Esophagus (tissue), 2 donors: ENCODE results near the gene RHEB. TPM values are rescaled to one million over a fixed set of nuclear protein-coding genes. Genes with fewer than 3 reads are reported as not detected.

Experiments used
- H3K27ac ChIP-seq, 2 donors: one replicate each; pipeline ENCODE4 v1.5.1; 2013; ENCODE audit warnings: low read depth in 2 of 2, mild to moderate bottlenecking in 2 of 2, inconsistent platforms in 1 of 2, low read length in 1 of 2, moderate library complexity in 1 of 2
- H3K27me3 ChIP-seq, 2 donors: one replicate each; pipeline ENCODE4 v1.6.1; 2013; ENCODE audit warnings: low read length in 2 of 2, control low read depth in 1 of 2, mild to moderate bottlenecking in 1 of 2; ENCODE audit not compliant: insufficient read depth in 2 of 2, control insufficient read depth in 1 of 2
- H3K36me3 ChIP-seq, 2 donors: one replicate each; pipeline ENCODE4 v1.6.1; 2013; ENCODE audit warnings: low read length in 1 of 2; ENCODE audit not compliant: control insufficient read depth in 2 of 2, insufficient read depth in 2 of 2
- H3K4me1 ChIP-seq, 2 donors: one replicate each; pipeline ENCODE4 v1.6.1; 2013; ENCODE audit warnings: low read length in 1 of 2; ENCODE audit not compliant: control insufficient read depth in 2 of 2, insufficient read depth in 2 of 2
- H3K4me3 ChIP-seq, 2 donors: one replicate each; pipeline ENCODE4 v1.5.1; 2013; ENCODE audit warnings: low read length in 2 of 2, mild to moderate bottlenecking in 2 of 2, low read depth in 1 of 2, moderate library complexity in 1 of 2
- H3K9me3 ChIP-seq, 2 donors: one replicate each; pipeline ENCODE4 v1.6.1; 2013; ENCODE audit warnings: mild to moderate bottlenecking in 2 of 2, low read depth in 1 of 2, low read length in 1 of 2, moderate library complexity in 1 of 2; ENCODE audit not compliant: control insufficient read depth in 2 of 2, insufficient read depth in 1 of 2
- WGBS, 2 donors: extraction: QIAGEN DNeasy Blood & Tissue Kit; methylation state at CpG; one replicate each; pipeline ENCODE4 v1.1.7; 2013; 5-methylcytosine and 5-hydroxymethylcytosine counted together
- polyA plus RNA-seq, 2 donors: library from polyadenylated mRNA; stranded (reverse); fragments of 200-250 nt; gene quantifications; one replicate each; pipeline ENCODE4 v1.2.3, GENCODE V29; 2013
- donor health status: healthy with polysubstance abuse.
- donor health status: Bipolar disorder and iron deficiency.

RHEB gene
- polyA plus RNA-seq, 2 donors: 48.5 to 58.2 TPM

DNA sequence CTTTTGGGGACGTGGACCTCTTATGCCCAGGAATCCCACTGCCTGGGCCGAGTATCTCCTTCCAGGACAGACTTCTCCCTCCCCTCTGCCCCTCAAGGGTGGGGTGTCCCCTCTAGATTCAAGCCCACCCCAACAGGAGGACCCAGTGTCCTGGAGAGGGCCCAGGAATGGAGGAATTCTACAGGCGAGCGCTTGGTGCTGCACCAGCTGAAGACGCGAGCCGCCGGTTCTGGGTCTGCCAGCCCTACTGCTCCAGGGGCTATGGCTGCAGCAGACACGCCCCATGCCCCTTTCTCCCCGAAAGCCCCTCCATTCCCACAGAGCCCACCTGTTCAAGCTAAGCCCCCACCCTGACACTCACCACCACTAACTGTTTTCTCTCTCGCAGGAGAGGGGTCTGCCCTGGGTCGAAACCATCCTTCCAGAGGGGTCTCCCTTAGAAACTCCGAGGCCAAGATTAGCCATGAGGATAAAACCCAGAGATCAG, 88.4 kb downstream of the RHEB start:
- H3K27me3 ChIP-seq: no peaks in the 10 kb centered on the region
- no peak overlapping the region for H3K27ac ChIP-seq
- H3K36me3 ChIP-seq: no peaks in the 10 kb centered on the region
- no peaks in the 10 kb centered on the region for H3K9me3 ChIP-seq
- WGBS, 2 donors: 92 to 93% methylated on average over 13 of the region's 13 CpGs
- no peak overlapping the region for H3K4me3 ChIP-seq
- peaks cover 0 to 7% of the 10 kb centered on the region in 2 donors for H3K4me1 ChIP-seq

DNA sequence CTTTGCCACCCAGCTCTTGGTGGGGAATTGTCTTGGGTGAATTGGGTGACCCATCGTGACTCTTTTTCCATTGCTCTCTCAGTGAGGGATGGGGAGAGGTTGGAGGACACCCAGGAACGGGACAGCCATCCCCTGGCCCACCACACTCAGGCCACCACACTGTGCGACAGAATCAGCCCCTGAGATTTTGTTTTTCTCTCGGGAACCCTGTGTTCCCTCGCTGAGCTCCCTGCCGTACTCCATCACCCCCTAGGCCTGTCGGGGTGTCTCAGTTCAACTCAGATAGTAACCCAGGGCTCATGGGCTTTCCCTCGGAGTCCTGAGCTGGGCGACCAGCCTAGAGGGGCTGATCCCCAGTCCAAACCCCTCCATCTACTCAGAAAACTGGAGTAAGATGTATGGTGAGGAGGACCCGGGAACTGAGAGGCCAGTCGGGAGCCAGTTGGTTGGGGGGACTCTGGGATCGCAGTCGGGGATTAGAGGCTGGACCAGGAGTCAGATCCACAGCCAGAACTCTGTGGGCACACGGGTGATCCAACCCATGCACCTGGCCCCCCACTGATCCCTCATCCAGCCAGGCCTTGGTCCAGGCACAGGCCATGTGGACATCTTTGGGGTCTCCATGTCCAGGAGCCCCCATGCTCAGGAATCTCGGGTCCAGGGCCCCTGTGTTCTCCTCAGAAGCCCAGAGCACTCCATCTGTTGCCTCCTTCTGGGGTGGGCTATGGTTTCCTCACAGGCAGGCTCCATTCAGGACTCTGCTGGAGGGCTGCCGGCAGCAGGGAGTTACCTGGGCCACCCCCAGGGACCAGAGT, 89.1 kb downstream of the RHEB start:
- H3K36me3 ChIP-seq: no peaks in the 10 kb centered on the region
- H3K27ac ChIP-seq: no peak overlapping the region
- H3K9me3 ChIP-seq: no peaks in the 10 kb centered on the region
- no peaks in the 10 kb centered on the region for H3K27me3 ChIP-seq
- no peak overlapping the region for H3K4me3 ChIP-seq
- WGBS, 2 donors: 91 to 94% methylated on average over 16 of the region's 16 CpGs
- peaks cover 0 to 7% of the 10 kb centered on the region in 2 donors for H3K4me1 ChIP-seq

DNA sequence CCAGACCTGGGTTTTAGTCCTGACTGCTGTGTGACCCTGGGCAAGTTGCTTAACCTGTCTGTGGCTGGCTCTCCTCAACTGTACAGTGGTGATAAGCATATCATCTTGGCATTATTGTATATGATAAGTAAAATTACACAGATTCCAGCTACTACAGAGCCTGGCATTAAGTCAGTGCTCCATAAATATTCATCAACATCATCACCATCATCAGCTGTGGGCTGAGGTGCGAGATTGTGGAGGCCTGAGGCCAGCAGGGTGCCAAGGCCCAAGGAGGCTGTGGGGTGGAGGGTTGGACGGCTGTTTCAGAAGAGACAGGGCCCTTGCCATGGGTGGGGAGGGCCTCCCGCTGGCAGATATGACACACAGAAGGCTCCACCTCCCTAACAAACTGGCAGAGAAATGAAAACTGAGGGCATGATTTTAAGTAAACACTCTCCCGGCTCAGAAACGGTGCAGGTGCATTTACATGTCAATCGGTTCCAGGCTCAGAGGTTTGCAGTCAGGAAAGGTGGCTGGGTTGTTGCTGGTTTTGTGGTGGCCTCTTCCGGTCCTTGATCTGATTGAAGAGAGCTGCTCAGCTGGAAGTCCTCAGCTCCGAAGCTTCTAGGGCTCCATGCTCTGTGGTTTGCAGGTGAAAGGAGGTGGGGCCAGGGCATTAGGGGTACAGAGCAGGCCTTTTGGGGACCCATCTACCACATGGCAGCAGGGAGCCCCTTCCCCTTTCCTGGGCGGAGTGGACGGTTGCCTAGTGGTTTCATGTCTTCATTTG, 89.9 kb downstream of the RHEB start:
- H3K4me3 ChIP-seq: no peak overlapping the region
- H3K27me3 ChIP-seq: no peaks in the 10 kb centered on the region
- 34 to 38% methylated on average over 10 of the region's 10 CpGs for WGBS, 2 donors
- peaks cover 0 to 7% of the 10 kb centered on the region in 2 donors for H3K4me1 ChIP-seq
- H3K36me3 ChIP-seq: no peaks in the 10 kb centered on the region
- no peaks in the 10 kb centered on the region for H3K9me3 ChIP-seq
- no peak overlapping the region for H3K27ac ChIP-seq

DNA sequence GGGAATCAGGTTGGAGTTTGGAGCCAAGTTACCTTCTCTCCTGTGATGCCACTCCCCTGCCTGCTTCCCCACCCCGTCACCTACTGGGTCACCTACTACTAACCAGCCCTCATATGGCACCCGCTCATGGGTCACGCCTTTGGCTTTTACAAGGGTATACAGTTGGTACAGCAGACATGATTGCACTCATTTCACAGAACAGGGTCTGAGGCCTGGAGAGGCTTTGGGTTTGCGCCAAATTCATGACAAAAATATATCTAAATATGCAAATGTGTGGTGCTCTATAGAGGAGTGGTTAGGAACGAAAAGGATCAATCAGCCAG, 90.5 kb downstream of the RHEB start:
- no peaks in the 10 kb centered on the region for H3K36me3 ChIP-seq
- WGBS, 2 donors: 89 to 93% methylated on average over 5 of the region's 5 CpGs
- H3K27me3 ChIP-seq: no peaks in the 10 kb centered on the region
- peak overlapping the region in 1 of 2 donors; percentile 0 for H3K27ac ChIP-seq
- no peak overlapping the region for H3K4me3 ChIP-seq
- no peaks in the 10 kb centered on the region for H3K9me3 ChIP-seq
- peaks cover 0 to 7% of the 10 kb centered on the region in 2 donors for H3K4me1 ChIP-seq

DNA sequence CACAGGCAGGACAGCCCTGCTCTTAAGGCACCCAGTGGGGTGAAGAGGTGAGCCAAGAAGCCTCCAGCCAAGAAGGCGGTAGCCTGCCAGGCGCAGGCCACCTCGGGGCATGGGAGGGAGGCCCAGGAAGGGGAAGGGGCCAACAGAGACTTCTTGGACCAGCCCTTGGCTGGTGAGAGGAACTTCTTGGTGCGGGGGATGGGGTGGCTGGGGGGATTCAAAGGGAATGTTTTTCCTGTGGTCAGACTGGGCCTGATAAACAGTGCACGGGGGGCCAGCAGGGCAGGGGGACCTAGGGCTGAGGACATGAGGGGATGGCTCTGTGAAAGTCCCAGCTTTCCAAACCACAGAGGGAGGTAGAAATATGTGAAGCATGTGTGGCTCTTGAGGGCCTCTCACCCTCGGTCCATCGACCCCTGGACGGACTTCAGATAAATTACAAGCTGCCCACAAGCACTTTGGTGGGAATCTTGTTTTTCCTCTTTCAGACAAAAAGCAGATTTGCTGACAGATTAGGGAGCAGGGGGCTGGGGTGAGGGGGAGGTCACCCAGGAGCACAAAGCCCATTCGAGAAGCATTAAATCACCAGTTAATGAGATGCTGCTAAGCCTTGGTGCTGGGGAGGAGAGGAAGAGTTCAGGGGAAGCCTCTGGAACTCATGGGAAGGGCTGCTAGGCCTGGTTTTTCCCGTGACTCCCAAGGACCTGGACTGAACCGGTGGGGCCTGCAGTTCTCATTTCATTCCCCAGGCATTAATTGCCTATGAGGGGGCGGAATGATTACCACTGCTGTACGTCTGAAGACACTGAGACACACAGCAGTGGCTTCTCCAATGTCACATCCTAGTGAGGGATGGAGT, 91.1 kb downstream of the RHEB start:
- Histone ChIP-seq H3K36me3 (no peaks in the 10 kb centered on the region), H3K4me1 (peaks cover 0 to 7% of the 10 kb centered on the region in 2 donors), H3K4me3 (no peak overlapping the region), H3K27ac (peak overlapping the region in 1 of 2 donors; percentile 42), H3K9me3 (no peaks in the 10 kb centered on the region), H3K27me3 (no peaks in the 10 kb centered on the region)
- 60 to 69% methylated on average over 13 of the region's 13 CpGs for whole genome bisulfite sequencing, 2 donors

DNA sequence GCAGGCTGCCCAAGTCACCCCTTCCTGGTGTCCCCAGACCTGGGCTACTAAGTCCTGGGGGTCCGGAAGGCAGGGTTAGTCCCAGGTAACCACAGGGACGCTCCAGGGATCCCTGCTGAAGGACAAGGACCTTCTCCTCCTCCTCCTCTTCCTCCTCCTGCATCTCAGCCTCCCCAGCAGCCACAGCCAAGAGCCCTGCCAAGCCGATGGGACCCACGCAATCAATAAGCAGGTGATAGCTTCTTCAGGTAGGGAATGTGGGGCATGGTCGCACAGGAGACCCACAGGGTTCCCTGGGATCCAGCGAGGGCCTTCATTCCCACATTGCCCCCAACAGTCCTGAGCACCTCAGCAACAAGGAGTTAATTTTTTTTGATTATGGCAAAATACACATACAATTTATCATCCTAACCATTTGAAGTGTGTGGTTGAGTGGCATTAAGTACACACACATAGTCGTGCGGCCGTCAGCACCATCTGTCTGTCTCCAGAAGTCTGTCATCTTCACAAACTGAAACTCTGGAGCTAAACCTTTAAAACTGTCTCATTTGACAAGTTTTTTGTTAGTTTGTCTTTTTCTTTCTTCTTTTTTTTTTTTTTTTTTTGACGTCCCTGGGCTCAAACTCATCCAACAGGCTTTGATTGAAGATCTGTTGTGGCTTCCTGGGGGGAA, 91.9 kb downstream of the RHEB start:
- Histone ChIP-seq H3K36me3 (no peaks in the 10 kb centered on the region), H3K4me1 (peaks cover 0 to 5% of the 10 kb centered on the region in 2 donors), H3K4me3 (no peak overlapping the region), H3K27ac (peak overlapping the region; percentile 14 to 42), H3K9me3 (no peaks in the 10 kb centered on the region), H3K27me3 (no peaks in the 10 kb centered on the region)
- WGBS, 2 donors: 55 to 66% methylated on average over 10 of the region's 10 CpGs

DNA sequence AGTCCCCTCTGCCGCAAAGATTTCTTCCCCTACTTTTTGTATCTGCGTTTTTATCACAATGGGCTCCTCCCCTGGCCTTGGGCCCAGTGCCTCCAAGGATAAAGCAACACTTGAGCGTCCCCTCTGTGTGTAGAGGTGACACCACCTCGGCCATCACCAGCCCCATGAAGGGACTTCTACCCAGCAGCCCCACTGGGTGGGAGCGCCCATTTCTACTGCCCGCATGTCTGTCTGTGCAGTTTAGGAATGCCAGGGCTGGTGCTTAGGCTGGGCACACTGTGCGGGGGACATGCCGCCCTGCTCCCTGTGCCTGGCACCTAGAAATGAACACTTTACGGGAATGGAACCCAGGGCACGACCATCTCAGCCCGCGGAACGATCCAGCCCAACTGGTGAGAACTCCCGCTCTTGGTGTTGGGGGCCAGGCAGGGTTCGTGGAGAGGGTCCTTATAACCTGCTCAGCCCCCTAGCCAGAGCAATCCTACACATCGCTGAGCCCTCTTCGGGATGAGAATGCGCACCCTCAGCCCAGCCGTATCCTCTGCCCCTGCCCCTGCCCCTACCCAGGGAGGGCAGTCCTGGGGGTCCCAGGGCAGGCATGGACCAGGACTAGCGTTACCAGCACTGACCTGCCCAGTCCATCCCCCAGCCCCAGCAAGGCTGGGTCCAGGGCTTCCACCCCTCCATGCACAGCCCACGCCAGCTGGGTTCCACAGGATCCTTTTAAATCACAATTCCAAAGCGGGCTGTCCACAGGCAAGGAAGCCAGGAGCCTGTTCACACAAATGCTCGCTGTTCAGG, 92.6 kb downstream of the RHEB start:
- peak overlapping the region; percentile 15 to 70 for H3K27ac ChIP-seq
- H3K36me3 ChIP-seq: no peaks in the 10 kb centered on the region
- no peaks in the 10 kb centered on the region for H3K9me3 ChIP-seq
- peaks cover 0 to 3% of the 10 kb centered on the region in 2 donors for H3K4me1 ChIP-seq
- WGBS, 2 donors: 84 to 88% methylated on average over 23 of the region's 23 CpGs
- H3K27me3 ChIP-seq: no peaks in the 10 kb centered on the region
- H3K4me3 ChIP-seq: no peak overlapping the region

DNA sequence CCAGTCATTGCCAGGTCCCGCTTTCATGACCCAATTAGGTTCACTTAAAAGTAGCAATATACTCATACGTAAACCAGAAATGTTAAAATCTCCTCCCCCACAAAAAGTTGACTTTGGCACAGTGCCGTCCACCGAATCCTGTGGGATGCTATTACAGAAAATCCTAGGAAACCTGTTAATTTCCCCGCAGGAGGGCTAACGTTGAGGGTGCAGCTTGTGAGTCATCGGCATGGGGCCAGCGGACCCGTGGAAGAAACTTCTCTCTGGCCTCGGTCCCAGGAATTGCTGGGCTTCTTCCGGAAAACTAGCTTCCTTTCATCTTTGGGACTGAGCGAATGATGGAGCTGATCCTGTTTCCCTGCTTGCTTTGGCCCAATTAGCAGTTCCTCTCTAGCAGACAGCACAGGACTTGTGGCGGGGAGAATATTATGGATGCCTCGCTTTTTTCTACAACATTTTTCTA, 93.2 kb downstream of the RHEB start:
- Histone ChIP-seq H3K4me3 (no peak overlapping the region), H3K27me3 (no peaks in the 10 kb centered on the region), H3K9me3 (peaks cover 0 to 5% of the 10 kb centered on the region in 2 donors), H3K27ac (peak overlapping the region in 1 of 2 donors; percentile 70), H3K4me1 (peaks cover 0 to 3% of the 10 kb centered on the region in 2 donors), H3K36me3 (no peaks in the 10 kb centered on the region)
- 32 to 41% methylated on average over 14 of the region's 14 CpGs for WGBS, 2 donors
